Measurements from ENCODE around the gene BST1. TPM values are rescaled to one million over a fixed set of nuclear protein-coding genes. Genes with fewer than 3 reads are reported as not detected.

Gene BST1
- total and polyA plus RNA-seq, 2 donors (not counting 3 experiments of a cell fraction or from before 2014, with no cell fraction given) = 10.7 to 14.0 TPM

DNA sequence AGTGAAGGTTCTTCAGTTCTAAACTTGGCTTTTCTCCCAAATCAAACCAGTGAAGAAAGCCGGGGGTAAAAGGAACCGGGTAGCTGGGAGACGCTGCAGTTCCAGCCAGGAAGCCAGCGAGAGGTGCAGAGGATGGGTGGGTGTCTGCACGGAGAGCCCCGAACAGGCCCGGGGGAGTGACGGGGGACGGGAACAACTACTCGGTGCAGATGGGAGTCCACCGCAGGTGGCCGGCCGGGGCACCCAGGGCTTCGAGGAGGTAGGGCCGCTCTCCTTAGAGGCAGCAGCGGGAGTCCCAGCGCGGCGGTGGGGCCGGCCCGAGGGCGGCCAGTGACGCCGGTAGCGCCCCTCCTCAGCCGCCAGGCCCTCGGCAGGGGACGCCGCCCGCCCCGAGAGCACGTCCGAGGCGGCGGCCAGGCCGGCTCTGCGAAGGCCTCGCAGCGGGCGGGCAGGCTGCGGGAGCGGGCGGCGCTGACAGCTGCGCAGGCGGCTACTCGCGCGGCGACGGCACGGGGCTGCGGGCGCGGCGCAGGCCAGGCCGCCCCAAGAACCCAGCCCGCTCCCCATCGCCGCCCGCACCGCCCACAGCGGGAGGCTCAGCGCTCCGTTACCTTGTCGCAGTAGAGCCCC, 48.2 kb upstream of the BST1 start:
- Histone ChIP-seq H3K27me3 (ENCODE audit: control insufficient read depth in 2 of 2, insufficient read depth in 2 of 2, low read length in 2 of 2) (no peaks in the 10 kb centered on the region), H2AFZ (ENCODE audit: low read depth, low read length) (peak overlapping the region; percentile 93), H3K4me2 (ENCODE audit: insufficient read depth, low read length) (peak overlapping the region; percentile 94), H3K9me1 (replicated peaks; ENCODE audit: control insufficient read depth, extremely low read depth, insufficient read depth, low read length) (no peaks in the 10 kb centered on the region), H3K36me3 (ENCODE audit: control insufficient read depth in 2 of 2, extremely low read depth in 1 of 2, insufficient read depth in 2 of 2, low read length in 2 of 2) (no peaks in the 10 kb centered on the region), H3K27ac (ENCODE audit: insufficient read depth, low read depth, low read length) (peak overlapping the region; percentile 98), H3K9me3 (replicated peaks; ENCODE audit: control insufficient read depth, insufficient read depth, low read length) (no peaks in the 10 kb centered on the region), H3K9ac (replicated peaks; ENCODE audit: extremely low read depth, insufficient read depth, low read length) (peak overlapping the region; percentile 97), H4K20me1 (replicated peaks; ENCODE audit: control insufficient read depth, extremely low read depth, insufficient read depth, low read length) (peaks cover 3% of the 10 kb centered on the region), H3K4me1 (ENCODE audit: control insufficient read depth, extremely low read depth, insufficient read depth, low read length) (peaks cover 36% of the 10 kb centered on the region), H3K4me3 (replicated peaks in 1 of 3; ENCODE audit: insufficient read depth in 1 of 3, low read depth in 1 of 3, low read length in 3 of 3) (peak overlapping the region; percentile 78 to 97 (median 91)), H3K79me2 (ENCODE audit: control insufficient read depth, insufficient read depth, low read length) (peaks cover 53% of the 10 kb centered on the region)
- peak; percentile 61 for DNase-seq (ENCODE audit: low read depth, low spot score)
- BruUV-seq (replicated peaks) = no TSS peak
- intact Hi-C loops (cut with micrococcal nuclease) (loop anchor here (1.0 to 10.0 kb wide), 5 partner anchors 11 to 652 kb away; partner anchors contain the start of genes CPEB2, FAM200B and TAPT1), dilution Hi-C loops (cut with MboI; ENCODE audit: extremely low pct_ligation_motif_present, low sequenced_read_pairs) (no loop called here)
- no peak for FAIRE-seq
- ChIA-PET CTCF (interaction anchor here (1.0 to 3.4 kb wide), 12 partner anchors 9 to 175 kb away, joined by 3 to 13 read pairs (median 4); partner anchors contain the start of gene FAM200B), POLR2A (interaction anchor here (0.5 to 1.4 kb wide), 2 partner anchors 27 to 48 kb away, joined by 3 read pairs; partner anchors contain the start of genes BST1 and FAM200B)
- TF ChIP-seq CTCF (IDR thresholded peaks at IDR 0.05; ENCODE audit: extremely low read depth in 1 of 2, insufficient read depth in 1 of 2, low read depth in 1 of 2, low read length in 2 of 2) (no peak), POLR2AphosphoS5 (IDR thresholded peaks at IDR 0.05; ENCODE audit: insufficient read depth, low read depth, low read length) (no peak), POLR2A (IDR thresholded peaks at IDR 0.05; ENCODE audit: low read depth, low read length) (no peak), EZH2 (IDR thresholded peaks at IDR 0.05; ENCODE audit: borderline replicate concordance, low read depth, low read length, severe bottlenecking) (no peak), GATA2 (IDR thresholded peaks at IDR 0.05; ENCODE audit: insufficient read depth, insufficient read length, low read depth, low read length) (no peak), JUN (IDR thresholded peaks at IDR 0.05; ENCODE audit: borderline replicate concordance, insufficient read depth, insufficient read length, low read depth) (no peak), FOS (IDR thresholded peaks at IDR 0.05; ENCODE audit: borderline replicate concordance, insufficient read depth, low read length) (no peak), MYC (IDR thresholded peaks at IDR 0.05; ENCODE audit: low read depth, low read length) (no peak)
- TF ChIP-seq, protein P1, sequence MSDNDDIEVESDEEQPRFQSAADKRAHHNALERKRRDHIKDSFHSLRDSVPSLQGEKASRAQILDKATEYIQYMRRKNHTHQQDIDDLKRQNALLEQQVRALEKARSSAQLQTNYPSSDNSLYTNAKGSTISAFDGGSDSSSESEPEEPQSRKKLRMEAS (IDR thresholded peaks at IDR 0.05; ENCODE audit: insufficient read depth, insufficient read length) = no peak
